Keratinocyte (primary cell): Measurements from ENCODE around the gene PYCR2.

Experiments
- CTCF ChIP-seq, 3 experiments: IDR thresholded peaks in 1 of 3; conservative IDR thresholded peaks in 1 of 3; optimal IDR thresholded peaks in 1 of 3; 2 replicates in 2 of 3; 3 replicates in 1 of 3; pipeline versions ENCODE3 to v1.5.1; 2011; ENCODE audit warnings: low read length in 3 of 3, mild to moderate bottlenecking in 3 of 3, moderate library complexity in 2 of 3, control low read depth in 1 of 3, inconsistent platforms in 1 of 3; ENCODE audit not compliant: insufficient read depth in 2 of 3; ENCODE audit errors: extremely low read depth in 1 of 3
- EZH2 ChIP-seq: IDR thresholded peaks from one replicate; pipeline ENCODE4 v1.6.1; 2012; ENCODE audit warnings: inconsistent platforms, mild to moderate bottlenecking, low read length, moderate library complexity

DNA sequence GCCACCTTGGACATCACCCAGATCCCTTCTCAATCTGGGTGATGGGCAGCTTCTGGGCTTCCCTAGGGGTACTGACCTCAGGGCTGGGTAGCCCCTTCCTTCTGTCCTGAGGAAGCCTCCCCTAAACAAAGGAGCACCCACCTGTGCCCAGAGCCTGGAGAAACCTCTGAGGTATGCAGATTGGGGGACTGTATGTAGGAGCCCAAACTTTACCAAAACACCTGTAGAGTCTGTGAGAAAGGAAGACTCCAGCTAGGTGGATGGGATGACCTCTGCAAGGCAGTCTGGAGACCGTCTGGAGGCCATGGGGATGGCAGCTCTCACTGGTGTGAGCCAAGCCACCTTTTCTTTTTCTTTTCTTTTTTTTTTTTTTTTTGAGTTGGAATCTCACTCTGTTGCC, 30.7 kb upstream of the PYCR2 start:
- no peak for TF ChIP-seq CTCF (optimal IDR thresholded peaks at IDR 0.05 in 1 of 3, IDR thresholded peaks at IDR 0.05 in 1 of 3, conservative IDR thresholded peaks at IDR 0.05 in 1 of 3; ENCODE audit: extremely low read depth in 1 of 3, insufficient read depth in 2 of 3, low read length in 3 of 3)
- TF ChIP-seq EZH2: no peak
